Activated CD8-positive, alpha-beta memory T cell treated with anti-CD3 and anti-CD28 coated beads for 1 hour (primary cell): ENCODE measurements around the gene BOLL.
"Not testable (repeated sequence)": the region's sequence is repeated elsewhere in the genome, so short reads cannot be mapped to it uniquely, and the experiment has no call there.

Experiments
- DNase-seq, 2 donors: peaks; one replicate each; pipeline ENCODE4 v3.0.0-alpha.2; 2020; ENCODE audit warnings: low read depth in 1 of 2; ENCODE audit errors: extremely low read depth in 1 of 2

BOLL gene

DNA sequence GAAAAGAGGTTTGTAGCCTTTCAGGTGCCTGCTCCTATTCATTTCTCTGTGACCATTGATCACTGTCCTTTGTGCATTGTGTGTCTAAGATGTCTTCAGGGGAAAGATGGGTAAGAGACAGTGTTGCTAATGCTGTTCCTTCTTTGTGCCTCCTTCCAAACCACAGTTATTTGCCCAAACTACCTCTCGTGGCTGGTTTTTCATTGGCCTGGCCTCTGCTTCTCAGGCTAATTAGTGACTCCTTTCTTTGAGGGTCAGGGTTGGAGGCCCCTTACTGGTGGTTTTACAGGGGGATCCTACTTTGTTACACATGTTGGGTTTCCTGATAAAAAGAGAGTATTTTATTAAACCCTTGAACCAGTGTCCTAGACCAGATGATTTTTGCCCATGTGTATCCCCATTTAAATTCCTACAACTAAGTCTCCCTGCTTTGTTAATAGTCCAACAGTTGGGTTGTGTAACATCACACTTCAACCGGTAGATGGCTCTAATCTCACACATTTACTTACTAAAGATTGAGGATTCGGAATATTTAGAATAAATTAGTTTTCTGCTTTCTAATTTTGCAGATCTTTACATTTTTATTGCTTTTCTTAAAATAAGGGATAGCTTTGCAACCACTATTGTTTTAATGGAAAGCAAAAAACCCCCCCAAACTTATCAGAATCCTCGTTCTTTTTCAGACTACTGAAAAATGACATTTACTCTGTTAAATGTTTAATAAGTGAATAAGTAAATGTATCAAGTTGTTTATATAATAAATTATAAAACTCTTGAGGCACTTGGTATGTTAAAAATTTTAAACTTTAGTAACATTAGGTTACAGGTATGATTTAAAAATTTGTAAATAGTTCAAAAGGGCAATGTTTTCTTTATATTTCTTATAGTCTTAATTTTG lies 77.6 kb downstream of the BOLL start:
- no peak for DNase-seq

DNA sequence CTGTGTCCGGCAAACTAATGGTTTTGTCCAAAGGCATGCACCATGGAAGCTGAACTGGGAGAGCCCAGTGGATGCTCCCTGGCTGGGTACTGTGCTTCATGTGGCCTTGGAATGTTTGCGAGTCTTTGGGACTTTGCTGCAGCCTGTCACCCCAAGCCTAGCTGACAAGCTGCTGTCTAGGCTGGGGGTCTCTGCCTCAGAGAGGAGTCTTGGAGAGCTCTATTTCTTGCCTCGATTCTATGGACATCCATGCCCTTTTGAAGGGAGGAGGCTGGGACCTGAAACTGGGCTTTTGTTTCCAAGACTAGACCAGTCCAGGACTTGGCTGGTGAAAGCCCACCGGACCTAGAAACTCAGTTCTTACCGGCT lies 78.3 kb downstream of the BOLL start:
- DNase-seq = no peak

DNA sequence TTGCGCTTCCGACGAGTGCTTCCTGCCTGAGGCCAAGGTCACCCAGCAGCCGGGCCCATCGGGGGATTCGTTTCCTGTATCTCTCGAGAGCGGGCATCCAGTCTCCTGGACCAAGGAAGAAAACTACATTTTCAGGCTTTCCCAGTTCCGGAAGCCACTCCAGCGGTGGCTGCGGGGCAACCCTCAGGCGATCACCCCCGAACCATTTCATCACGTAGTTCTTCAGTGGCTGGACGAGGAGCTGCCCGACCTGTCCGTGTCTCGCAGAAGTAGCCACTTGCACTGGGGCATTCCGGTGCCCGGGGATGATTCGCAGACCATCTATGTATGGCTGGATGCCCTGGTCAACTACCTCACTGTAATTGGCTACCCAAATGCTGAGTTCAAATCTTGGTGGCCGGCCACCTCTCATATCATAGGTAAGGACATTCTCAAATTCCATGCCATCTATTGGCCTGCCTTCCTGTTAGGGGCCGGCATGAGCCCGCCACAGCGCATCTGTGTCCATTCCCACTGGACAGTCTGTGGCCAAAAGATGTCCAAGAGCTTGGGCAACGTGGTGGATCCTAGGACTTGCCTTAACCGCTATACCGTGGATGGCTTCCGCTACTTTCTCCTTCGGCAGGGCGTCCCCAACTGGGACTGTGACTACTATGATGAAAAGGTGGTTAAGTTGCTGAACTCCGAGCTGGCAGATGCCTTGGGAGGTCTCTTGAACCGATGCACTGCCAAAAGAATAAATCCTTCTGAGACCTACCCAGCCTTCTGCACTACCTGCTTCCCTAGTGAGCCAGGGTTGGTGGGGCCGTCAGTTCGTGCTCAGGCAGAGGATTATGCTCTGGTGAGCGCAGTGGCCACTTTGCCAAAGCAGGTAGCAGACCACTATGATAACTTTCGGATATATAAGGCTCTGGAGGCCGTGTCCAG lies 78.9 kb downstream of the BOLL start:
- no peak for DNase-seq

DNA sequence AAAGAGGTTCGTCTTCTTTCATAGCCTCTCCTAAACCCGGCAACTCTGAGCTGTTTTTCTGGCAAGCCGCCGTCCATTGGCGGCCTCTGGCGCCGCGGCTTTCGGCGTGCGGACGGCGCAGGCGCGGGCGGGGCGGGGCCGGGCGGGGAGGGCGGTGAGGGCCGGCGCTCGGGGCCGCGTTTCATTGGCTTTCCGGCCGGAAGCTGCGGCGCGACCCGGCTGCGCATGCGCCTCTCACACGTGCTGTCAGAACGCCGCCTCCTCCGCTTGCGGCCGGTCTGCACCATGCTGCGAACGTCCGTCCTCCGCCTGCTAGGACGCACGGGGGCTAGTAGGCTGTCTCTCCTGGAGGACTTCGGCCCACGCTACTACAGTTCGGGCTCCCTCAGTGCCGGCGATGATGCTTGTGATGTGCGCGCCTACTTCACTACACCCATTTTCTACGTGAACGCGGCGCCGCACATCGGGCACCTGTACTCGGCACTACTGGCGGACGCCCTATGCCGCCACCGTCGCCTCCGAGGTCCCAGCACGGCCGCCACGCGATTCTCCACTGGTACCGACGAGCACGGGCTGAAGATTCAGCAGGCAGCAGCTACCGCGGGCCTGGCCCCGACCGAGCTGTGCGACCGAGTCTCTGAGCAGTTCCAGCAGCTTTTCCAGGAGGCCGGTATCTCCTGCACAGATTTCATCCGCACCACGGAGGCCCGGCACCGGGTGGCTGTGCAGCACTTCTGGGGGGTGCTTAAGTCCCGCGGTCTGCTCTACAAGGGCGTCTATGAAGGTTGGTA lies 79.8 kb downstream of the BOLL start, which contains the start of gene MARS2:
Gene MARS2, plus strand, starts transcription at position 249 of the 791 bp plus-strand sequence. Its CDS starts 37 bp downstream, at position 286.
- peak; percentile 75 to 92 for DNase-seq

DNA sequence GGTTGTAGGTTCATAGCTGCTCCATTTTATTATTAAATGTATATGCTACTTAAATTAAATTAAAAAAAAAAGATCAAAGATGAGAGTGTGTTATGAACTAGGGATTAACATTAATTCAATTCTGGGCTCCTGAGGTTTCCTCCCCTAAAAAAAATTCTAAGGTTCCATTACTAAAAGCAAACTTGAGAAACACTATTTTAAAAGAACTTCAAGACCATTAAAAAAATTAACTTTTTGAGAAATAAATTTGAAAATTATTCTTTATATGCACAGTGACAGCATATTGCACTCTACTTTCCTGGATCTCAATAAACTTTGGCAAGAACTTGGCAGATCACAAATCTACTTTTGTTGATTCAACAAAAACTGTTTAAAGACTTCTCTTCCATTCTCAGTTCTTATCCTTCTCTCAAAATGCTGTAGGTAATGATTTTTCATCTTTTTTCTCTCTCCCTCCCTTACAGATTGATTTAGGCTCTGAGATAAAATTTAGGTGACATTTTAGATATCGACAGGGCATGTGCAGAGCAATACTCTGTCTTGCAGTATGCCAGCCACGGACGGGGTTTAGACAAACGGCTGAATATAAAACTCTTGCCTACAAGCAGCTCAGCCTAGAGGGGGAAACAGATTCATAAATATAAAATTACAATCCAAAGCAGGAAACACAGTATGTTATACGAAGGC lies 80.5 kb downstream of the BOLL start:
- DNase-seq = no peak

DNA sequence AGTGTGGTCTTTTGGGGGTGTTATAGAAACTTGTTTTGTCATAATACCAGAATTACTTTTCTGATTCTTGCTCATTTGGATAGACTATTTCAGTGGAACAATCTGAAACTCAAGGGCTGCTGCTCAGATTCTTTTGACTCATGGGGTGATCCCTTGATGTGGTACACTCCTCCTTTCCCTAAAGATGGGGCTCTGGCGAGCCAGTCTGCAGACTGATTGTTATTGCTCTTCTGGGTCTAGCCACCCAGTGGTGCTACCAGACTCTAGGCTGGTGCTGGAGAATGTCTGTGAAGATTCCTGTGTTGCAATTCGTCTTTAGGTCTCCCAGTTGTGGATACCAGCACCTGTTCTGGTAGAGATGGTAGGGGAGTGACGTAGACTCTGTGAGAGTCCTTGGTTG lies 84.2 kb downstream of the BOLL start:
- no peak for DNase-seq

DNA sequence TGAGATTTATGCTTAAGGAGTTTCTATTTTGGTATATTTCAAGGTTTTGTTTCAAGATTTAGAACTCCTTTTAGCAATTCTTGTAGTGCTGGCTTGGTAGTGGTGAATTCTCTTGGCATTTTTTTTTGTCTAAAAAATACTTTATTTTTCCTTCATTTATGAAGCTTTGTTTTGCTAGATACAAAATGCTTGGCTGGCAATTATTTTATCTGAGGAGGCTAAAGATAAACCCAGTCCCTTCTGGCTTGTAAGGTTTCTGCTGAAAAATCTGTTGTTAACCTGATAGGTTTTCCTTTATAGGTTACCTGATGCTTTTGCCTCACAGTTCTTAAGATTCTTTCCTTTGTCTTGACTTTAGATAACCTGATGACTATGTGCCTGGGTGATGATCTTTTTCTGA lies 85.4 kb downstream of the BOLL start:
- not testable (repeated sequence) for DNase-seq

DNA sequence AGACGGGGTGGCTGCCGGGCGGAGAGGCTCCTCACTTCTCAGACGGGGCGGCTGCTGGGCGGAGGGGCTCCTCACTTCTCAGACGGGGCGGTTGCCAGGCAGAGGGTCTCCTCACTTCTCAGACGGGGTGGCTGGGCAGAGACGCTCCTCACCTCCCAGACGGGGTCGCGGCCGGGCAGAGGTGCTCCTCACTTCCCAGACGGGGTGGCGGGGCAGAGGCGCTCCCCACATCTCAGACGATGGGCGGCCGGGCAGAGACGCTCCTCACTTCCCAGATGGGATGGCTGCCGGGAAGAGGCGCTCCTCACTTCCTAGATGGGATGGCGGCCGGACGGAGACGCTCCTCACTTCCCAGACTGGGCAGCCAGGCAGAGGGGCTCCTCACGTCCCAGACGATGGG lies 88.5 kb downstream of the BOLL start:
- DNase-seq = not testable (repeated sequence)

DNA sequence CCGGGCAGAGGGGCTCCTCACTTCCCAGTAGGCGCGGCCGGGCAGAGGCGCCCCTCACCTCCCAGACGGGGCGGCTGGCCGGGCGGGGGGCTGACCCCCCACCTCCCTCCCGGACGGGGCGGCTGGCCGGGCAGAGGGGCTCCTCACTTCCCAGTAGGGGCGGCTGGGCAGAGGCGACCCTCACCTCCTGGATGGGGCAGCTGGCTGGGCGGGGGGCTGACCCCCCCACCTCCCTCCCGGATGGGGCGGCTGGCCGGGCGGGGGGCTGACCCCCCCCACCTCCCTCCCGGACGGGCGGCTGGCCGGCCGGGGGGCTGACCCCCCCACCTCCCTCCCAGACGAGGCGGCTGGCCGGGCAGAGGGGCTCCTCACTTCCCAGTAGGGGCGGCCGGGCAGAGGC lies 89.1 kb downstream of the BOLL start:
- not testable (repeated sequence) for DNase-seq

DNA sequence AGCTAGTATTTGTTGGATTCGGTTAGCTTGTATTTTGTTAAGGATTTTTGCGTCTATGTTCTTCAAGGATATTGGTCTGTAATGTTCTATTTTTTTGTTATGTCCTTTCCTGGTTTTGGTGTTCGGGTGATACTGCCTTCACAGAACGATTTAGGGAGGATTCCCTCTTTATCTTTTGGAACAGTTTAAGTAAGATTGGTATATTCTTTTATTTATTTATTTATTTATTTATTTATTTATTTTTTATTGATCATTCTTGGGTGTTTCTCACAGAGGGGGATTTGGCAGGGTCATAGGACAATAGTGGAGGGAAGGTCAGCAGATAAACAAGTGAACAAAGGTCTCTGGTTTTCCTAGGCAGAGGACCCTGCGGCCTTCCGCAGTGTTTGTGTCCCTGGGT lies 89.9 kb downstream of the BOLL start:
- DNase-seq = not testable (repeated sequence)

DNA sequence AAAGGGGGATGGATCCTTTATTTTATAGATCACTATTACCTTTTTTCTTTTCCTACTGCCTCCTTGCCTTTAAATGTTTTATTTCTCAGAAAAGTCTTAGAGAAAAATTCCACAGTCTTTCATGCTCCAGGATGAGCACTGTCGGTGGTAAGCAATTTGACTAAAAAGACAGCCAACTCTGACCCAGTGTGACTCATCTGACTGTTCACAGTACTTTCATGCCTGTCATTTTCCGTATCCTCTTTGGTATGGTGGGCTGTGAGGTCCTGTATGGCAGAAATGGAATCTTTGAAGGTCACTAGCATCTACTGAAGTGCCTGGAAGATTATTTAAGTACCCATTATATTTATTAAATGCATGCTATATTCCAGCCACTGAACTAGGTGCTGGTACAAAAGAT lies 107.6 kb downstream of the BOLL start:
- DNase-seq = no peak

DNA sequence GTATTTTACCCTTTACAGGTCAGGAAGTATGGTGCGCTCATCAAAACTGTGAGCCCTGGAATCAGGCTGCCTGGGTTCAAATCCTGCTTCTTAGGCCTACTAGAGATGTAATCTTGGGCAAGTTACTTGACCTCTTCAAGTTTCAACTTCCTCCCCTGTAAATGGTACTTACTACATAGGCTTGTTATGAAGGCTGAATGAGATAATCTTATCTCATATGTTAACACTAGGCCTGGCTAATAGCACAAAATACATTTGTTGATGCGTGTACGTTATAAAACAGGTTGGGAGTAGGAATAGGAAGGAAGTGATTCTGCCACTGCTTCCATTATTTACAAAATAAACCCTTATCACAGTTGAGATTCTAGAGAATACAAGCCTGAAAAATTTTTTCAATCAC lies 108.1 kb downstream of the BOLL start:
- no peak for DNase-seq
